Measurements from ENCODE around the gene PFKFB3.

The PFKFB3 gene

GRCh38 chr10:6240254-6240653 lies 37.5 kb downstream of the PFKFB3 start:
- Histone ChIP-seq H3F3A (ENCODE audit: control insufficient read depth, insufficient read depth) (peaks cover 3% of the 10 kb centered on the region), H3K36me3 (ENCODE audit: control insufficient read depth, low read length) (peaks cover 7% of the 10 kb centered on the region), H3K4me3 (ENCODE audit: low read length) (no peak overlapping the region), H3K9me3 (ENCODE audit: control insufficient read depth, insufficient read depth, low read length) (no peaks in the 10 kb centered on the region), H3K9me2 (replicated peaks; ENCODE audit: control insufficient read depth, low read length) (no peaks in the 10 kb centered on the region), H3K27ac (ENCODE audit: low read depth, low read length) (no peak overlapping the region), H4K20me1 (ENCODE audit: control insufficient read depth, insufficient read depth, low read depth, low read length) (no peaks in the 10 kb centered on the region), H3K4me2 (ENCODE audit: low read length) (no peak overlapping the region), H3K79me2 (ENCODE audit: control insufficient read depth, low read length) (no peaks in the 10 kb centered on the region), H3K4me1 (ENCODE audit: control insufficient read depth, low read length) (peaks cover 8% of the 10 kb centered on the region), H3K27me3 (ENCODE audit: control insufficient read depth, low read length) (no peaks in the 10 kb centered on the region)
- TF ChIP-seq EZH2phosphoT487 (IDR thresholded peaks at IDR 0.05; ENCODE audit: borderline replicate concordance, low read length) (no peak), CTCF (IDR thresholded peaks at IDR 0.05; ENCODE audit: low read depth, low read length, poor library complexity, severe bottlenecking) (no peak)

- H3K79me2 ChIP-seq (ENCODE audit: control insufficient read depth, low read length) = no peaks in the 10 kb centered on the region
- no peaks in the 10 kb centered on the region; the same call in 1 of the 2 replicates for H3F3A ChIP-seq (ENCODE audit: control insufficient read depth, insufficient read depth)
- no peaks in the 10 kb centered on the region for H3K9me2 ChIP-seq (replicated peaks; ENCODE audit: control insufficient read depth, low read length)
- no peak overlapping the region for H3K4me3 ChIP-seq (ENCODE audit: low read length)
- no peaks in the 10 kb centered on the region for H4K20me1 ChIP-seq (ENCODE audit: control insufficient read depth, insufficient read depth, low read depth, low read length)
- H3K9me3 ChIP-seq (ENCODE audit: control insufficient read depth, insufficient read depth, low read length) = no peaks in the 10 kb centered on the region
- no peaks in the 10 kb centered on the region for H3K36me3 ChIP-seq (ENCODE audit: control insufficient read depth, low read length)
- no peaks in the 10 kb centered on the region for H3K27me3 ChIP-seq (ENCODE audit: control insufficient read depth, low read length)
- no peak overlapping the region for H3K27ac ChIP-seq (ENCODE audit: low read depth, low read length)
- H3K4me1 ChIP-seq (ENCODE audit: control insufficient read depth, low read length) = peaks cover 8% of the 10 kb centered on the region
- H3K4me2 ChIP-seq (ENCODE audit: low read length) = no peak overlapping the region
- TF ChIP-seq CTCF (IDR thresholded peaks at IDR 0.05; ENCODE audit: low read depth, low read length, poor library complexity, severe bottlenecking) (no peak), EZH2phosphoT487 (IDR thresholded peaks at IDR 0.05; ENCODE audit: borderline replicate concordance, low read length) (no peak)
Observed at GRCh38 chr10:6242089-6242488, 39.4 kb downstream of the PFKFB3 start.

GRCh38 chr10:6244510-6244909 lies 41.8 kb downstream of the PFKFB3 start:
- Histone ChIP-seq H3K4me1 (ENCODE audit: control insufficient read depth, low read length) (peaks cover 5% of the 10 kb centered on the region; the same call in 1 of the 2 replicates), H3K9me2 (replicated peaks; ENCODE audit: control insufficient read depth, low read length) (no peaks in the 10 kb centered on the region), H3K79me2 (ENCODE audit: control insufficient read depth, low read length) (no peaks in the 10 kb centered on the region), H3K36me3 (ENCODE audit: control insufficient read depth, low read length) (no peaks in the 10 kb centered on the region), H3K27ac (ENCODE audit: low read depth, low read length) (no peak overlapping the region), H3K9me3 (ENCODE audit: control insufficient read depth, insufficient read depth, low read length) (no peaks in the 10 kb centered on the region), H3K27me3 (ENCODE audit: control insufficient read depth, low read length) (no peaks in the 10 kb centered on the region), H3F3A (ENCODE audit: control insufficient read depth, insufficient read depth) (no peaks in the 10 kb centered on the region), H3K4me3 (ENCODE audit: low read length) (no peak overlapping the region), H3K4me2 (ENCODE audit: low read length) (no peak overlapping the region), H4K20me1 (ENCODE audit: control insufficient read depth, insufficient read depth, low read depth, low read length) (no peaks in the 10 kb centered on the region)
- no peak for TF ChIP-seq EZH2phosphoT487 (IDR thresholded peaks at IDR 0.05; ENCODE audit: borderline replicate concordance, low read length)
- no peak for TF ChIP-seq CTCF (IDR thresholded peaks at IDR 0.05; ENCODE audit: low read depth, low read length, poor library complexity, severe bottlenecking)
